HG02970 (cell line): Measurements from ENCODE around the gene PHF3.

Source experiments
- ATAC-seq: cut with Tn5 transposase; IDR thresholded peaks from one replicate; pipeline ENCODE4 v1.9.1; 2021; ENCODE audit warnings: mild to moderate bottlenecking, moderate library complexity, moderate number of reproducible peaks; ENCODE audit not compliant: unreplicated experiment, low FRiP score

PHF3 gene

DNA sequence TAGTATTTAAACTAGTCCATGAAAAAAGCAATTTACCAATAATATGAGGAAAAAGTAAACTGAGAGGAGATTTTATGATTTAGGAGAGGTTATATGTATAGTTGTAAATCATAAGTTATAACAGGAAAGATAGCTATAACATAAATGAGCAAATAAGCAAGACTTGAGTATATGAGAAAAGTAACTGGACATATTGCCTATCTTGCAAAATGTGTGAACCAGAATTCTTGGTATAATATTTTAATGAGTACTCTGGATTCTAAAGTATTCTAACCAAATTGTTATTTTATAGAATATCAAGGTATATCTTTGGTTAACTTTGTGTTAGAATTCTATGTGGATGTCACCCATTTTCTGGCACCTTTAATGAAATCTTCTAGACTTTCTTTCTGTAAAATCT, 124.6 kb downstream of the PHF3 start:
- ATAC-seq, result no peak

DNA sequence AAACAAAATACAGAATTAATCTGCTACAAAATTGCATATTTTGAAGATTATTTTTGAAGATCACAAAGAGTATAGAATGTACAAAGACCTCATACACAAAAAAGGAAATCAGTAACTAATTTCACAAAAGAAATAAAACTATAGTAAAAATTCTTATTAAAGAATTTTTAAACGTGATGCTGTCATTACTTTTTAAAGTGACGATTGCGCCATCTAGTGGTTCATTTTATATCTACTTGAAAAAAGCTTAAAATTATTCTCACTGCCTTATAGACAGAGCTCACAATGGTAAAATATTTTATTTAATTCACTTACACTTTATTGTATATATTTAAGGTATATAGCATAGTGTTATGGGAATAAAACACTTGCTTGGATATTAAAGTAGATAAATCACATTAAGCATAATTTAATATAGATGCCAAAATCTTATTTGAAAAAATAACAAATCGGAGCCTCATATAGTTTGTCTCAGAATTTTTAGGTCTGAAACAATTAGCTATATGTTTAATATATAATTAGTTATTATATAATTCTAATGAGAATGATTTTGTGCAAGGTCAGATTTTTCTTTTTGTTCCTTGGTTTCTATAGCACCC, 128.8 kb downstream of the PHF3 start:
- ATAC-seq, result no peak
